Fibroblast of gingiva (primary cell): Measurements from ENCODE around the gene CEP57.
"Not testable (repeated sequence)": the region's sequence is repeated elsewhere in the genome, so short reads cannot be mapped to it uniquely, and the experiment has no call there.

Experiments
- DNase-seq: peaks from one replicate; pipeline ENCODE4 v3.0.0-alpha.2; 2011; ENCODE audit warnings: low read depth

CEP57 gene

GRCh38 chr11:95860024-95860423 lies 69.7 kb downstream of the CEP57 start:
- DNase-seq, result not testable (repeated sequence)

- DNase-seq, result peak; percentile 42
Measured at GRCh38 chr11:95863486-95864140, 73.3 kb downstream of the CEP57 start.

- no peak for DNase-seq
Measured at GRCh38 chr11:95867105-95867504, 76.8 kb downstream of the CEP57 start.

GRCh38 chr11:95870877-95871276 lies 80.6 kb downstream of the CEP57 start:
- DNase-seq, result not testable (repeated sequence)

GRCh38 chr11:95877291-95877690 lies 87.0 kb downstream of the CEP57 start:
- peak; percentile 98 for DNase-seq
